ENCODE data around the gene DCP1B.

Gene DCP1B

DNA sequence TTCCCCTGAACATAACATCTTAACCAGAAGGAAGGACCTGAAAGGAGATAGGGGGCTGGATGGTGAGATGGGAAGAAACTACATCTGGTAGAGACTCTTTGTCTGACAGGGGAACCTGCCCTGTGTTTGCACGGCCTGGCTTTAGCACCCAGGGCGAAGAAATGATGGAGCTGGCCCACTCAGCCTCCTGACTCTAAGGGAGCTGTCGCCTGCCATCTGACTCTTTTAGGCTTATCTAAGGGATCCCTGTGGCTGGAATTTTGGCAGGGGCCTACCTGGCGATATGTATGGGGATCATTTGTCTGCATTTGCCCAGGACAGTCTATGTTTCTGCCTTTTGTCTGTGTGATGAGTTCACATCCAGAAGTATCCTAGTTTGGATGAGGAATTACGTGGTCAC is 70.2 kb downstream of the DCP1B start:
- no peak for DNase-seq

DNA sequence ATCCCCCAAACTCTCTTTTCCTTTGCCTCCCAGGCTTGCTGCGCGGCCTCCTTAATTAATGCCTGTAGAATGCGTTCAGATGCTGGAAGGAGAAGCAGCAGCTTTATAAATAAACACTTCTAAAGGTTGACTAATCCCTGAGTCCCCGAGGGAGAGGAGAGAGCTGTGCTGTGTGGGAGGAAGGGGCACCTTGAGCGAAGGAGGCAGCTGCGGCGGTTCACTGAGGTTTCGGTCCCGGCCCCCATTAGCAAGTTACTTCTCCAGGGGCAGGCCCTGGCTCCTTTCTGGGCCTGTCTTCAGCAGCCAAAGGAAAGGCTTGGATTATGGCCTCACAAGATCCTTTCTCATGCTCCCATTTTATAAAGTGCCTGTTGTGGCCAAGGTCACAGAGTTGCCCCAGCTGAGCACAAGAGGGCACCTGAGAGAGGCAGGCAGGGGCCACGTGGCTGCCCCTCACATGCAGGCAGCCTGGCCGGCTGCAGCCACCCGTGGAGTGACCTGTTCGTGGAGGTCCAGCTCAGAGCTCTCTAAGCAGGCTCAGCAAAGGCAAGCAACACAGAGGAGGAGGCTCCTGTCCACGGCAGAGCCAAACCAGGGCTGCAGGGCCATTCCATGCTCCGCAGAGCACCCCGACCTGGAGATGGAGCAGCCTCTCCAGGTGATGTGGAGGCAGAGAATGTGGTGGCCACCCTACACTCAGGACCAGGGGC is 70.8 kb downstream of the DCP1B start:
- DNase-seq = no peak

DNA sequence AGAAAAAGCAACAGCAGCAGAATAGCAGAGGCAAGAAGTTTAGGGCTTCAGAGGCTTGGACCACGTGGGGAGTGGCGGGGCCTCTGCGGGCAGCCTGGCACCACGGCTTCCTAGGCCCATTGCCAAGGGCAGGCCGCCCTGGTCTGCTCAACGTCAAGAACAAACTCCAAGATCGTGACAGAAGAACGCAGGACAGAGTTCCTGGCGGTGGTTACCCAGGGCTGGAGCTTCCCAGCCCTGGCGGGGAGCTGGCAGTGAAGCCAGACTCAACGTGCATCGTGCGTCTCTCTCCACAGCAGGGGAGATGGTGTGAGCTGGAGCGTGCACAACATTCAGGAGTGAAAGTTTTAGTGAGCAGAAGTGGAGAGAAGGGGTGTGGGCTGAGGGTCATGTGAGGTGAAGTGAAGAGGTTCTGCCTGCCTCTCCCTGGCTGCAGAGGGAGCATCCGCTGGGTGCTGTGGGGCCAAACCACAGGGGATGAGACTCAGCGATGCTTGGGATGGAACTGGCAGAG is 71.9 kb downstream of the DCP1B start:
- peak in 1 of 2 experiments; percentile 31 for DNase-seq

DNA sequence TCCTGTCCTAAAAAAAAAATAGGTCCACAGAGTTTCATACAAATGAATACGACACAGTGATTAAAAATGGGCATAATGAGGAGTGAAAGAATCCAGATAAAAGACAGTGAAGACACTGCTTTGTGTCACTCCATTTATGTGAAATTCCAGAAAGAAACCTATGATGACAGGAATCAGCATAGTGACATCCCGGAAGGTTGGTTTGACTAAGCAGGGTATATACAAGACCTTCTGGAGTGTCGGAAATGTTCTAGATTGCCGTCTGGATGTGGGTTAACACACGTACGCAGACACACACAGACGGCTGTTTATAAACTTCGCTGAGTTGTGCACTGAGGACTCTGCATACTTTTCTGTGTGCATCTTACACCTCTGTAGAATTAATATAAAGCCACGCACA is 72.6 kb downstream of the DCP1B start:
- DNase-seq = no peak

DNA sequence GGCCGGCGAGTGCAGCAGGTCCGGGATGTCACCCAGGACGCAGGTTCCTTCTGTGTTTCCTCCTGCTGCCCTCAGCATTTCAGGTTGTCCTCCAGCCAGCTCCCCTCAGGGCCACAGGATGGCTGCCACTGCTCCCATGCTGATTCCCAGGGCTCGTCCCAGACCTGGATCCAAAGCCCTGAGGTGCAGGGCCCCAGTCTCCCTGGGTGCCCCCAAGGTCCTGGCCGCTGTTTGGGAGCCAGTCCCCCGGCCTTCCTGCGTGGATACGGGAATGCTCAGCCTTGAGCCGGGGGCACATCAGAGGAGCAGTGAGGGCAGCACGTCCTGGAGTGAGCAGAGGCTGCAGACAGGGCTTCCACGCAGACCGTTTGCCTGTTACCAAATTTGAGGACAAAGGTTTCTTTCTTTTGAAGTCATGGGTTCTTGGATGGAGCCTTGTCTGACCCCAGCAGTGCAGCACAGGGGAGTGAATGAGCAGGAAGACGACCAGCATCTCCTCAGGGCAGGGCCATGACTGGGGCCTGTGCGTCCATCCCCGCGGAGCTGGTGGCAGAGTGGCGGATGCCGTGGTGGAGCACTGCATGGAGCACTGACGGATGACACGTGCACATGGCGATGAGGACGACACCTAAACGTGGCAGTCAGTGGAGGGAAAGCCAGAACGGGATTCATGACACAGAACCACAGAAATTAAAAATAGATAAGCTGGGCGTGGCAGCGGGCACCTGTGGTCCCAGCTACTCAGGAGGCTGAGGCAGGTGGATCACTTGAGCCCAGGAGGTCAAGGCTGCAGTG is 73.3 kb downstream of the DCP1B start:
- DNase-seq = no peak

DNA sequence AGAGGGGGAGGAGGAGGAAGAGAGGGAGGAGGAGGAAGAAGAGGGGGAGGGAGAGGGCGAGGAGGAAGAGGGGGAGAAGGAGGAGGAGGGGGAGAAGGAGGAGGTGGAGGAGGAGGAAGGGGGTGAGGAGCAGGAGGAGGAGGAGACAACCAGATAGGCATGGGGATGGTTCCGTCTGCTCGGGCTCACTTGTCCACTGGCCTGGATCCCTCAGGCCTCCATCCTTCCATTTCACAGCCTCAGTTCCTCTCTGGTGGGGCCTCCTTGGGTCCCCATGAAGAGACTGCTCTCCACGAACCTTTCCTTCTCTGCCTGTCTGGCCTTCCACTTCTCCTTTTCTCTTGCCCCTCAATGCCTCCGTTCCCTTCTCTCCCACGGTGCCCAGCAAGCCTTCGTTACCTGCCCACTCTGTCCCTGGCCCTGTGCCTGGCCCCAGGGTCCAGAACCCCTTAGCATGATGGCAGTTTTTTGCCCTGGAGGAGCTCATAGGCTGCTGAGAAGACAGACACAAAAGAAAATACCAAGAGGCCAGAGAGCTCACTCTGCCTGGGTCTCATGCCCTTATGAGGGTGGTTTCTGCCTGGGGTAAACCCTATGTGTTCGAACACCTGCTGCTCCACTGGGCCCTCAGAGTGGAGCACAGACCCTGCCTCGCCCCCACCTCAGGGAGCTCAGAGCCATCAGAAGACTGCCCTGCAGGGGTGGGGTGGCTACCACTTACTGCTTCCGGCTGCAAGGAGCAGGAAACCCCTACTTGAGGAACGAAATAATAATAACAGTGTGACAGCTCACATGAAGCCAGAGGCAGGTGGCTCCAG is 74.1 kb downstream of the DCP1B start:
- DNase-seq = no peak

DNA sequence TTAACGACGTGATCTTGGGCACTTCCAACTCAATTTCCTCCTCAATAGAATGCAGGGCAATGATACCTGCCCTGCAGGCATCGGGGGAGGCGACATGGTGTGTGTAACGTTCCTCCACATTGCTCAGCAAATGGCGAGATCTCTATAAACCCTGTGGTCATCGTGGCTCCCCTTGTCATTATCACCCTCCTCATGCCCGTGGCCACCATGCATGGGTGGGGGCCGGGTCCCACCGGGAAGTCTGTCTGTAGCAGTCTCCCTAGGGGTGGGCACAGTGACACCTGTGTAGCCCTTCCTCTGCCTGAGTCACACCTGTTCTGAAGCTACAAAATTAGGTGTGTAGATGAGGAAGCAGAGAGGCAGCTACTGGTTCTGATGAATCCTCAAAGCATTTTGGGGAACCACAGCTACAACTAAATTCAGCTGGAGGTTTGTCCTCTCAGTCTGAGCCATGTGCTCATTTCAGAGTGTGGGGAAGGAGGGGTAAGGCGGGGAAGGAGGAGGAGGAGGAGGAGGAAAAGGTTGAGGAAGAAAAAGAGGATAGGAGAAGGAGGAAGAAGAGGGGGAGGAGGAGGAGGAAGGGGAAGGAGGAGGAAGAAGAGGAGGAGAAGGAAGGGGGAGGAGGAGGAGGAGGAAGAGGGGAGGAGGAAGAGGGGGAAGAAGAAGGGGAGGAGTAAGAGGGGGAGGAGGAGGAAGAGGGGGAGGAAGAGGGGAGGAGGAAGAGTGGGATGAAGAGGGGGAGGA is 74.8 kb downstream of the DCP1B start:
- DNase-seq = no peak

DNA sequence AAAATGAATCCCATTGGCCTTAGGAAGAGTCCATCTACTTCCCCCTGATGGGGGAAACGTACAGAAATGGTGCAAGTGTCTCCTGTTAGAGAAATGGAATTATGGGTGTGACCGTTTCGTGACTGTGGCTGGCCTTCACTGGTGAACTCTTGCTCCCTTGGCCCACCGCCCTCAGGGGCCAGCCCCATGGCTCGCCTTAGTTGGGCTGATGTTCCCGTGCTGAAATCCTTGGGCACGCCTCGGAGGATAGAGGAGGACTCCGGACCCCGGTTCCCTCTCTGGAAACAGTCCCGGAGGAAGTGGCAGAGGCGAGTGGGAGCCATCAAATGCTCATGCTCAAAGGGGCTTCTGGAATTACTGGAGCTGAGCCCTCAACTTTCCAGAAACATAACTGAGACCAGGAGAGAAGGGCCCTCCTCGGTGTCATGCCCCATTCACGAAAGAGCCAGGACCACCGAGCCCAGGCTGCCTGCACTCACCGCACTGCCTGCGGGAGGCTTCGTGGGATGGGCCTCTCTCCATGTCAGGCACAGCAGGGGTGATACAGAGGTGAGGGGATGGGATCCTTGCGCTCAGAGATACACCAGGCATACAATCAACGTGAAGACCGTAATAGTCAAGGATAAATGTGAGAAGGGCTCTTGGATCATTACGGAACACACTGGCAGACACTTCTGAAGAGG is 75.7 kb downstream of the DCP1B start:
- DNase-seq = no peak

DNA sequence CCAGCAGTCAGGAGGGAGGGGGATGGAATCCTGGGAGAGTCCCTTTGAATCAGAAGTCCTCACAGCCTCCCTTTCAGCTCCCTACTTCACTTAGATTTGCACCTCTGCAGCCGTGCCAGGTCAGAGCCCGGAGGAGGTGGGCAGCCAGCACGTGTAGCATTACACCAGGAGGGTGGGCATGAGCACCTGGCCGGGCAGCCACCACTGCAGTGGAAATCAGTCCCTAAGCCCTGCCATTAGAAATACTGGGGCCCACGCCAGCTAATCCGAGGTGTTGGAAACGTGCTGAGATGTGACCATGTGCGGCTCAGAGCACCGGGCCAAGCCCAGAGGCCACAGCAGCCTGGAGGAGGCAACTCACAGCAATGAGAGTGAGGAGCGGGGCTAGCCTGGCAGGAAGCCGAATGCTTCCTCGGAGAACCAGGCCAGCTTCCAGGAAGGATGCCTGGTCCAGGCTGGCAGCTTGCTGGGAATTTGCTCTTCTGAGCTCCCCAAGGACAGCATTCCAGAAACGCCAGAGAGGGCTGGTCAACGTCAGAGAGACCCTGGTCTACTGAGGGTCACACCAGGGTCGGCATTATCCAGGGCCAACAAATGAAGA is 76.4 kb downstream of the DCP1B start:
- DNase-seq = no peak

DNA sequence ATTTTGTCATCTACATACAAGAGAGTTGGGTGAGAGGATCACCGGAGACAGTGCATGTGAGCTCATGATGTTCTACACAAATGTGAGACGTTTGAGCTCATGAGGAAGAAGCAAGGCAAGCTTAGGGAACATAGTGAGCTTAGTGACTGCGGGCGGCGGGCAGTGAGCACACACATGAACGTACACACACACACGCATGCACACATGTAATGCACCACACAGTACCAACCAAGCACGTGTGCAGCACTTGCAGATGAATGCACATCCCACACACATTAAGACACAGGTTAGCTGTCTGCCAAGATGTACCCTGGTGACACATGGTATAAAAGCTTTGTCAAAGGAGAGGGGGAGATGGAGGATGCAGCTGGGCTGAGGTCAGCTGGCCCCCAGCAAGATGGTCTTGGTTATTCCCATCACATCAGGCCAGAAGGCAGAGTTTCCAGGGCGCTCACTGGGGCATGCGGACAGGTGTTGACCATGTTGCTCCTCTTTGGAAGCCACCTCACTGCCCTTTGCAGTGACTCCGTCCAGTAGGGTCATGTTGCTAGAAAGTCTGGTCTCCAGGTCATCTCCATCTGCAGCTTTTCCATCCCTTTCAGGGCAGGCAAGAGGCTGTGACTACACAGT is 77.1 kb downstream of the DCP1B start:
- no peak for DNase-seq

DNA sequence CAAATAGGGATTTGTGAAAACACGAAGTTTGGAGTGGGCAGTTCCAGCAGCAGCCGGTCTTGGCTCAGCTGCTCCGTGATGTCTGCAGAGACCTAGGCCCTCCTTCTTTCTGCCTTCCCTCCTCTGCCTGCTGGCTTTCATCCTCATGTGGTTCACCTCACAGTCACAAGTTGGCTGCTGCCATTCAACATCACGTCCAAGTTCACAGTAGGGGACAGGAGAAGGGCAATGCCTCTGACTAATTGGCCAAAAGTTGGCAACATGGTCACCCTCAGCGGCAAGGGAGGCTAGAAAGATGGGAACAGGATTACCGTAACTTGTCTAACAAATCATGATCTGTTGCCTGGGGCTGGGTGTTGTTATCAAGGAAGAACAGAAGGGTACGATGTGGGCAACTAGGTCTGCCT is 78.0 kb downstream of the DCP1B start:
- DNase-seq = no peak

DNA sequence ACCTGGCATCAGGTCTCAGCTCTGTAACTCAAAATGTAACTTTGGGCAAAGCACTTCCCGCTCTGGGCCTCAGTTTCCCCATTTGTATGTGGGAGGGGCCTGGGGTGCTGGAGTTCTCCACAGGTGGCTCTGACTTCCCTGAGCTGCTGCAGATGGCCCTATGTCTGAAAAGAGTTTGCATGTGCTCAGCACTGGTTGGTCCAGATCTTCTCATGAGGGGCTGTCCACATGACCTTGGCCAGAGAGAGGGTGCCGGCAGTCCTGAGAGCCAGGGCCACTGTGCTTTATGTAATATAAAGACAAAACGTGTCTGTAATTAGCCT is 78.6 kb downstream of the DCP1B start:
- no peak for DNase-seq

DNA sequence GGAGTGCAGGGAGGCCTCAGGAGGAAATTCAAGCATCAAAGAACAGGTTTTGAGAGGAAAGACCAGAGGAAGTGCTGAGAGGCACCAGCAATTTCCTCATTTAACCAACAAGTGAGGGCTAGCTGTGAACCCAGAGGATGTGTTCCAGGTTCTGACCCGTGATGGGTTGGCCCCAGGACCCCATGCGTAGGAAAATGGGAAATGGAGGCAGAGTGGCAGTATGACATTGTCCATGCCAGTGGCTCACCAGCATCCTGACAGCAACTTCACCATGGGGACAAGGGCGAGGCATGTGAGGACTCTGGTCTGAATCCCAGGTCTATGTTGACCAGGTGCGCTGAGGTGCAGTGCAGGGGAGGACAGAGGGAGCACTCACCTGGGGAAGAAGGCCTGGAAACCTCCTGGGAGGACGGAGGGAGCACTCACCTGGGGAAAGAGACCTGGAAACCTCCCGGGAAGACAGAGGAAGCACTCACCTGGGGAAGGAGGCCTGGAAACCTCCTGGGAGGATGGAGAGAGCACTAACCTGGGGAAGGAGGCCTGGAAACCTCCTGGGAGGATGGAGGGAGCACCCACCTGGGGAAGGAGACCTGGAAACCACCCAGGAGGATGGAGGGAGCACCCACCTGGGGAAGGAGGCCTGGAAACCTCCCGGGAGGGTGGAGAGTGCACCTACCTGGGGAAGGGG is 79.1 kb downstream of the DCP1B start:
- no peak for DNase-seq

DNA sequence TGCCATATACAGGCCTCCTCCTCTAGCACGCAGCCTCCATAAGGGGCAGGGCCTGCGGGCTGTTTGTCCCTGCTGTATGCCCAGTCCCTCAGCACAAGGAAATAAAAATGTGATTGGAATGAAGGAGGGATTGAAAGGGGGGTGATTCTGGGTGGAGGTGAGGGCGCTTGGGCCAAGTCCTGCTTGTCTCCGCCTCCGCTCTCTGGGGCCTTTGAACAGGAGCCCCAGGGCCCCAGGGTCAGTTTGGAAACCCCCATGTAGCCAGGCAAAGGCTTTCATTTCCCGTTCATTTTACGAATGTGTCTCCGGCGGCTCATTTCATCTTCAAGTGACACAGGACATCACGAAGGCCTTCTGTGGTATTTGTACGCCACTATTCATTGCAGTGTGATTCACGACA is 81.3 kb downstream of the DCP1B start:
- DNase-seq = no peak

DNA sequence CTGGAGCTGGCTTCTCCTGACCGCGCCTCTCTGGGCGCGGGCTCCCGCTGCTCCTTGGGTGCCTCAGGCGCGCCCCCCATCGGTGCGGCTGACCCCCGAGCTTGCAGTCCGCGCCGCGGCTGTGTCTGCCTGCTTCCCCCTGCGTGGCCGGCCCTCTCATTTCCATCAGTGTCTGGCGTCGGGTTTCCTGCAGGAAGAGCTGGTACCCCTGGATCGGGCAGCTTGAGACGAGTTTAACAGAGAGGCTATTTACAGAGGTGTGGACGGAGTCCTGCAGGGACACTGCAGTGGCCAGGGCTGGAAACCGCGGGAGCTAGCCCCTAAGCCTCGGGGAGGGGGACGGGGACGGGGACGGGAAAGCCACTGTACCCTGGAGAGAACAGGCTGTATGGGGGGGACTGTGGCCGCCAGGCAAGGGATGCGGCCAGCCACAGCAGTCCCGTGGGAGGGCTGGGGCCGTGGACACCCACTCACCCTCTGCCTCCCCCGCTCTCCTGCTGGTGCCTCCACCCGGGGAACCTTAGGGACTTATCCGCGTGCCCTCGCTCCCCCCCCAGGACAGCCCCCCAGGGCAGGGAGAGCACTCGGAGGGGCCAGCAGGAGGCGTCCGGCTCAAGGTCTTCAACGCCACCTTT is 82.1 kb downstream of the DCP1B start:
- DNase-seq = no peak

DNA sequence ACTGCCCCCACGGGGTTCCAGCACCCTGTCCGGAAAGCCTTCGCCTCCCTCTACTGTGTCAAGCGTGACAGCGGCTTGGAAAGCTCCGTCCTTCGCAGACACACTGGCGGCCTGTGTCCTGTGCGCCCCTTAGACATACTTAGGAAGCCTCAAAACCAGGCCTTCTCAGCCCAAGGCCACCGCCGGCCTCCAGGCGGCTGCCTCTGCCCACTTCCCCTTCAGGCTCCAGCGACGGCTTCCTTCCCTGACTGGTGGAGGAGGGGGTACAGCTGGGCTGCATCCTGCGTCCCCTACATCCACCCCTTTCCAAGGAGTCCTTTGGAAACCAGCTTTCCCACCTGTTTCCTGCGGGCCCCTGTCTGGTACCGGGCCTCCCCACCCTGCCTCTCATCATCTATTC is 83.3 kb downstream of the DCP1B start:
- no peak for DNase-seq

DNA sequence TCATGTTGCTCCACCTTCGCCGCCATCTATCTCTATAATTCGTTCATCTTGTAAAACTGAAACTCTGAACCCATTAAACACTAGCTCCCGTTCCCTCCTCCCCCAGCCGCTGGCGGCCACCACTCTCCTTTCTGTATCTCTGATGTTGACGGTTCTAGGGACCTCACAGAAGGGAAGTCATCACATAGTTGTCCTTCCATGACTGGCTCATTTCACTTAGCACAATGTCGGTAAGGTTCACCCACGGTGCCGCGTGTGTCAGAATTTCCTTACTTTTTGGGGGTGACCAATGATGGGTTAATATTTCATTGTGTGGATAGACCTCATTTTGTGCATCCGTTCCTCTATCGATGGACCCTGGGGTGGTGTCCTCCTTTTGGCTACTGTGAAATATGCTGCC is 83.8 kb downstream of the DCP1B start:
- no peak for DNase-seq

DNA sequence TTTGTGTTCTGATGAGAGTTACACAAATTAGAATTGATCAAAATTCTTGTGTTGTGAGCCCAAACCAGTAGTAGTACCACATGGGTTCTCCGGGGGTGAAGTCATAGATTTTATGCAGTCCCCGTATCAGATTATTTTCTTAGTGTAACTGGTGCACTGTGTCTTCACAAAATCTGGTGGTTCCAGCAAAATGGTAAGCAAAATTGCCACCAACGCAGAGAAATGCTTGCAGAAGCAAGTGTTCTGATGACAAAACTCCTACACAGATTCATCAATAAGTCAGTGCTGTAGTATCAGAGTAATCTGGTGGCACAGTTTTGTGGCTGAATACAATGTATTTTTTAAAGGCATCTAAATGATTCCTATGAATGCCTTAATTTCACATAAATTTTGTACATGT is 84.5 kb downstream of the DCP1B start:
- no peak for DNase-seq

DNA sequence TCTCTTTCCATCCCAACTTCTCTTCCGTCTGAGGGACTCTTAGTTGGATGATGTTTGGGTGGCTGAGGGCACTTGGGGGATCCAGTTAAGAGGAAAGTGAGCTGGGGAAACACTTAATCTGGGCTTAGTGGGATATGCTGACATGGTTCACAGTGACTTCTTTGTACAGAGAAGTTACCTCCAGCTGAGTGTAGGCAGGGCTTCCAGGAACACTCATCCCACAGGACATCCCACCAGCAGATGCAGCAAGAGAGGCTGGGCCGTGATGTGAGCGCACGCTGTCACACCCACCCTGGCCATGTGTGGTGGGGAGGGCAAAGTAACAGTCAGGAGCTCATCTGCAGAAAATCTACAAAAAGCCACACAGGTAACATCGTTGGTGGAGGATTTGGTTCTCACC is 85.0 kb downstream of the DCP1B start:
- no peak for DNase-seq

DNA sequence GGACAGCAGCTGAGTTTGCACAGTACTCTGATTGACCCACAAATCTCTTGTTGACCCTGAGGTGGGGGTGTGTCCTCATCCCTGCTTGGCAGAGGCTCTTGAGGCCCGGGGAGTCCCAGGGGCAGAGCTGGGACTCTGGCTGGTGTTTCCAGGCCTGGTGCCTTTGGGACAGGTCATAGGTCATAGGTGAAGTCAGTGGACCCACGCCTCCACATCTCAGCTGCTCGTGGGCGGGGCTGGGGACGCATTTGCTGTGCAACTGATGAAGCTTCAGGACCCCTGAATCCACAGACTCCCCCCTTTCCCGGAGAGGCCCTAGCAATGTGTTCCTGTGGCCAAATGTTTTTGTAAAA is 85.4 kb downstream of the DCP1B start:
- DNase-seq = no peak
